Stimulated activated CD4-positive, alpha-beta T cell treated with anti-CD3 and anti-CD28 coated beads, Interleukin-1b, Interleukin-23, amount 100 ng/mL, for 48 hours (primary cell): ENCODE measurements around the gene PAOX.

Experiments
- DNase-seq: peaks from one replicate; pipeline ENCODE4 v3.0.0-alpha.2; 2020

Gene PAOX

GRCh38 chr10:133440633-133441285 is 61.7 kb downstream of the PAOX start:
- no peak for DNase-seq
